HG02759 (cell line): ENCODE measurements around the gene TRIM14.
"Not testable (repeated sequence)": the region's sequence is repeated elsewhere in the genome, so short reads cannot be mapped to it uniquely, and the experiment has no call there.

Experiments
- ATAC-seq: cut with Tn5 transposase; IDR thresholded peaks from one replicate; pipeline ENCODE4 v1.9.1; 2021; ENCODE audit warnings: mild to moderate bottlenecking, moderate library complexity; ENCODE audit not compliant: unreplicated experiment

Gene TRIM14

GRCh38 chr9:98050351-98050750 lies 68.7 kb downstream of the TRIM14 start:
- no peak for ATAC-seq

- ATAC-seq = no peak
Measured at GRCh38 chr9:98049288-98050072, 69.5 kb downstream of the TRIM14 start.

GRCh38 chr9:98047002-98047401 lies 72.0 kb downstream of the TRIM14 start:
- ATAC-seq = no peak

GRCh38 chr9:98046180-98046543 lies 72.9 kb downstream of the TRIM14 start:
- ATAC-seq = no peak

GRCh38 chr9:98045234-98046179 lies 73.5 kb downstream of the TRIM14 start:
- ATAC-seq = peak; percentile 91

- no peak for ATAC-seq
Measured at GRCh38 chr9:98043915-98044314, 75.1 kb downstream of the TRIM14 start.

GRCh38 chr9:98040212-98040611 lies 78.8 kb downstream of the TRIM14 start:
- ATAC-seq = no peak

GRCh38 chr9:98039607-98040017 lies 79.4 kb downstream of the TRIM14 start:
- no peak for ATAC-seq

GRCh38 chr9:98038958-98039357 lies 80.1 kb downstream of the TRIM14 start:
- peak; percentile 40 for ATAC-seq

GRCh38 chr9:98037357-98037756 lies 81.7 kb downstream of the TRIM14 start:
- no peak for ATAC-seq

GRCh38 chr9:98034593-98035546 lies 84.2 kb downstream of the TRIM14 start:
- ATAC-seq = peak; percentile 8

- no peak for ATAC-seq
Measured at GRCh38 chr9:98031935-98032334, 87.1 kb downstream of the TRIM14 start.

GRCh38 chr9:98031169-98031568 lies 87.9 kb downstream of the TRIM14 start:
- no peak for ATAC-seq

GRCh38 chr9:98024702-98025101 lies 94.3 kb downstream of the TRIM14 start:
- ATAC-seq = no peak

GRCh38 chr9:98022447-98022846 lies 96.6 kb downstream of the TRIM14 start:
- ATAC-seq = no peak

- ATAC-seq = no peak
Measured at GRCh38 chr9:98021306-98022040, 97.5 kb downstream of the TRIM14 start.

- ATAC-seq = no peak
Measured at GRCh38 chr9:98020476-98021145, 98.4 kb downstream of the TRIM14 start.

- not testable (repeated sequence) for ATAC-seq
Measured at GRCh38 chr9:98019869-98020268, 99.2 kb downstream of the TRIM14 start.
